ENCODE data around the gene FGFRL1.
A peak's percentile ranks its signal among the peaks of the same experiment; 100 is the strongest.

FGFRL1 gene

GRCh38 chr4:1006856-1007255 is 4.6 kb upstream of the FGFRL1 start:
- DNase-seq (ENCODE audit: low read depth): no peak

DNA sequence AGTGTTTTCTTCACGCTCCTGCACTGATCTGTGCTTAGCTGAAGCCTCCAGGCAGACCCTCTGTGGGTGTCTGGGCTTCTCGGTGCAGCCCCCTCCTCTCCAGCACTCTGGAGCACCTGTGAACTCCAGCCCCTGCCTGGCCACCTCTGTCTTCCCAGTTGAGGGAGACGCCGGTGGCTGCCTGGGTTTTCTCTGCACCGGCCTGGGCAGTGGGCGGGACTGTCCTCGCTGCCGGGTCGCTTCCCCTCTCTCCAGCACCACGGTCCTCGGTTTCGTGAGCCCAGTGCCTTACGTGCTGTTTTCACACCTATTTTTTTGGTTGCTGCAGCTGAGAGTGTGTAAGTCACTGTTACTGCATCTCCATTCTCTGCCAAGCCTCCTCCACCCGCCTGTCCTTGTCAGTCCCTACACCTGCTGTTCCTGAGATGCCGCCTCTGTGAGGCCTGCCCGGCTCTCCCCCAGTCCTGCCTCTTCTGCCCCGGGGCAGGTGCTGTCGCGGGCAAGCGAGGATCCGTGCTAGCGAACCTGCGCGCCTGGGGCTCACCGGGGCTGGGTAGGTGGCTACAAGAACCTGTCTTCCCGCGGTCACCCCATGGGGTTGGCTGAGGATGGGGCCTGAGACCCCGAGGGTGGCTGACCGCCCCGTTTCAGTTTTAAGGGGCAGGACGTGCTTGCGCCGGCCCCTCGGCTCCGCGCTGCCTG is 2.4 kb upstream of the FGFRL1 start:
- no peak for DNase-seq (ENCODE audit: low read depth)

GRCh38 chr4:1009542-1010394 is 1.7 kb upstream of the FGFRL1 start:
- peak; percentile 65 for DNase-seq (ENCODE audit: low read depth)

GRCh38 chr4:1010395-1011021 is 918 bp upstream of the FGFRL1 start:
- DNase-seq (ENCODE audit: low read depth): peak; percentile 49

DNA sequence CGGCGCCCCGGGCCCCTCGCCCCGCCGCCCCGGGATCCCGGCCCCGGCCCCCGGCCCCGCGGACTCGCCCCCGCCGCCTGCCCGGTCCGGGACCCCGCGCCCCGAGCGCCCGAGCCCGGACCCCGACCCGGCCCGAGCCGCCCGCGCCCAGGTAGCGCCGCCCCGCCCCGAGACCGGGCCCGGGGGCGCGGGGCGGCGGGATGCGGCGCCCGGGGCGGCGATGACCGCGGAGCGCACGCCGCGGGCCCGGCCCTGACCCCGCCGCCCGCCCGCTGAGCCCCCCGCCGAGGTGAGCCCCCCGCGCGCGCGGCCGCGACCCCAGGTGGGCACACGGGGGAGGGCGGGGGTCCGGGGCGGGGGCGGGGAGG is 224 bp downstream of the FGFRL1 start:
- DNase-seq (ENCODE audit: low read depth): no peak

DNA sequence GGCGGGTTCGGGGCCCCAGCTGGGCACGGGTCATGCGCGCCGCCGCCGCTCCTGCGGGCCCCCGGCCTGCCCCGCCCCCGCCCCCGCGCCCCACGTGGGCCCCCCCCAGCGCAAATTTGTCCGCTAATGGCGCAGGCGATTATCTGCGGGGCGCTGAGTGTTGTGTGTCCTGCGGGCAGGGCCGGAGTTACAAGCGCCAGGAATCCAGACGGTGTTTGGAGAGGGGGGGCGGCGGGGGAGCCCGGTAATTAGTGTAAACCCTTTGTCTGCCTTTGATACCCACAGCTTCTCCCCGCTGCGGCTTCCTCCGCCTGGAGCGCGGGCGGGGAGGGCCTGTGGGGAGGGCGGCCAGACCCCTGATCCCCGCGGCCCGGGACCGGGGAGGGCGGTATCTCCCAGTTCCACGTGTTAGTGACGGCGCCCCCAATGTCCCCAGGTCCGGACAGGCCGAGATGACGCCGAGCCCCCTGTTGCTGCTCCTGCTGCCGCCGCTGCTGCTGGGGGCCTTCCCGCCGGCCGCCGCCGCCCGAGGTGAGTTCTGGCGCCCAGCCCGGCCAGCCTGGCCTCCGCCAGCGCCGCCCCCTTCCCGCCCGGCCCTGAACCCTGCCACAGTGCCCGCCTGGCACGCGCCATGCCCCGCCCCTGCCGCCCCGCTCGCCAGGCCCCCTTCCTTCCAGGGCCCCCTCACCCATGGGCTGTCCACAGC is 761 bp downstream of the FGFRL1 start:
- DNase-seq (ENCODE audit: low read depth): no peak

- no peak for DNase-seq (ENCODE audit: low read depth)
These were observed 2.0 kb downstream of the FGFRL1 start for GRCh38 chr4:1013225-1014073.

- no peak for DNase-seq (ENCODE audit: low read depth)
These were observed 3.1 kb downstream of the FGFRL1 start for GRCh38 chr4:1014291-1015167.

DNA sequence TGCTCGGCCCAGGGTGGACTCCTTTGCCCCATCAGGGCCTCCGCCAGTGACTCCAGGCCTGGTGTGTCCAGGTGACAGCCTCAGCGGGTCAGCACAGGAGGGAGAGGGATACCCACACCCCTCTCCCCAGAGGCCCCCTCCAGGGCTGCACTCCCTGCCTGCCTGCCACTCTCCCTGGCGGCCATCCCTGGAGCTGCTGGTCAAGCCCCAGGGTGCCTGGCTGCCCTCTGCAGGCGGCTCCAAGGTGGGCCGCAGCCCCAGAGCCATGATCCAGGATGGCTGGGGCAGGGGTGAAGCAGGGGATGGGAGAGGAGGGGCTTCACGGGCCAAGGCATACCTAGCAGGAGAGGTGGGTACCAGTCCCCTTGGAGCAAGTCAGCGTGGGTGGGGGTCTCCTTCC is 3.8 kb downstream of the FGFRL1 start:
- DNase-seq (ENCODE audit: low read depth): no peak

DNA sequence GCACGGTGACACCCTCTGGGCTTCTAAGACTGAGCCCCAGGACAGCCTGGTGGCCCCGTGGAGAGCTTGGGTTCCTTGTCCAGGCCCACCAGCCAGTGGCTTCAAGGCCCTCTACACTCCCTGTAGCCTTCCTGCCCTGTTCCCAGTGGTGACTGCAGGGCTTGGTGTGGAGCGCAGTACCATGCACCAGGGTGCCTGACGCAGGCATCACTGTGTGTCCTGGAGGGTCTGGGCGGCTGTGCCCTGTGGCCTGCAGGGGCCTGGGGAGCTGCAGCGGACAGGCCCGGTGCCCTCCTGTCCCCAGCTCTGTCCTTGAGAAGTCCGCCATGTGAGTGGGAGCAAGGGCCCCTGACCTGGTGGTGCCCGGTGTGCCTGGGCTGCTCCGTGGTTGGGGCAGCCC is 4.3 kb downstream of the FGFRL1 start:
- no peak for DNase-seq (ENCODE audit: low read depth)

DNA sequence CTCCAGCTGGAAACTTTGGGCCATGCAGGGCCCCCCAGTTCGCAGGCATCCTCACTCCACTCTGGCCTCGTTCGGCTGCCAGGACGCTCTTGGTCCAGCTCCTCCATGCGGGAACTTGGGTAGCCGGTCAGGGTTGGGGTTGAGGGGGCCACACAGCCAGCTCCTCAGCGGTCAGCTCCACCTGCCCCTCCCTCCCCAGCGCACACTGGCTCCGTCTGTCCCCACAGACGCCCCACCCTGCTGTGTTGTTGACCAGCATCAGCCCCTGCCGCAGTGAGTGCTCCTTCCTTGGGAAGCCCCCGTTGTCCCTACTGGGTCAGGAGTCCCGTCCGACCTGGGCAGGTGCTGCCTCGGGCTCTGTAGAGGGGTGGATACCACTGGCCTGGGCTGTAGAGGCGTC is 5.8 kb downstream of the FGFRL1 start:
- DNase-seq (ENCODE audit: low read depth): no peak

- DNase-seq (ENCODE audit: low read depth): no peak
These were observed 6.3 kb downstream of the FGFRL1 start for GRCh38 chr4:1017706-1018105.

DNA sequence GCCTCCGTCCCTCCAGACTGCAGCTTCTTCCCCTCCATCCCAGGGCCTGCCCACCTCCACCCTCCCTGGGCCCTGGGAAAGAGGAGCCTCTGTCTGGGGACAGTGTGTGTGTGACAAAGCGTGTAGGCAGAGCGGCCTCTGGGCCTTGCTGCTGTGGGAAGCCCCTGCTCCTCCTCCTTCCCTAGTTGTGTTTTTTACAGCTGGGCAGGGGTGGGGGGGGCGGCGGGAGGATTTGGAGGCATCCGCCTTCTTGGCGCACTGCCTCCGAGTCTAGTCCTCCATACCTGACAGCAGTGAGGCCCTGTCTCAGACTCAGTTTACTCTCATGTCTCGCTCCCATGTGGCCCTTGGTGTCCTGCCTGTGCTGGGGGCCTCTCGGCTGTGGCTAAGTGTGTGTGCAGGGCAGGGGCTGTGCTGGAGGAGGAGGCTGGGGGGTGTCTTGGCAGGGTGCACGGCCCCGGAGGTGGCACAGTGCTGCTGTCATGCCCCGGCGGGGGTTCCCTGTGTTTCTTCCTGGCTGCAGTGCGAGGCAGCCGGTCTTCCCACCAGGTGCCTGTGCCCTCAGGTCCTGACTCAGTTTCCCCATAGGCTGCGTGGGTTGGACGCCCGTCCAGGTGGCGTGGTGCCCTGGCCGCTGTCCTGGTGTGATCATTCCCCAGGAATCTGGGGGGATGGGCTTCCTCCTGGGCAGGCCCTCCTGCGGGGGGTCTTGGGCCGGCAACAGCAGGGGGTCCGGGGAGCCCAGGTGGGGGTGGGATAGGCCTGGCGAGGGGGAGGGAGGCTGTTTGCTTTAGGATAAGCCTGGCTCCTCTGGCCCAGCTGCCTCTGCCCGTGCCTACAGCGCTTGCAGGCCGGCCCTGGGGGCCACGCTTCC is 7.0 kb downstream of the FGFRL1 start:
- DNase-seq (ENCODE audit: low read depth): no peak

GRCh38 chr4:1019320-1019719 is 7.9 kb downstream of the FGFRL1 start:
- DNase-seq (ENCODE audit: low read depth): no peak

GRCh38 chr4:1019729-1020470 is 8.5 kb downstream of the FGFRL1 start:
- DNase-seq (ENCODE audit: low read depth): no peak

DNA sequence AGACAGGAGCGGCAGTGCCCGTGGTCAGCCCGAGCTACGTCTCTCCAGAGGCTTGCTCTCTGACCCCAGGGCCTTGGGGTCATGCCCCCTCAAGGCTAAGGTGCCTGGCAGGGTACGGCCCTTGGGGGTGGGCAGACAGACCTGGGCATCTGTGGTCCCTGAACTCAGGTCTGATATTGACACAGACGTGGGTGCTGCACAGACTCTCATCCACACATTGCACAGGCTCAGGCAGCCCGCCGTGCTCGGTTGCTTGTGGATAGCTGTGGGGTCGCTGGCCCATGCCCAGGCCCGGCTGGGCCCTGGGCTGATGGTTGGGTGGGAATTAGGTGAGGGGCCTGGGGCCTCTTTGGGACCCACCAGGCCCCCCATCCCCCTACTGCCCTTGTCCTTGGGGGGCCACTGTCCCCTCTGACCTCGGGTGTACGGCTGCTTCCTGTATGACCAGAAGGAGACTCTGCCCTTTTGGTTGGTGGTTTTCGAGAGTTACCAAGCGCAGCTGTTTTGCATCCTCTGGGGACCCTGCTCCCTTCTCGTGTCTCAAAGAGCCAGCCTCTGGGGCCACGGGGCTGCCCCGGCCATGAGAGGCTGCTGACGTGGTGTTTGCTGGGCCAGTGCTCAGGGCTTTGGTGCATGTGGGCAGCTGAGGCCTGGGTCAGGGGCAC is 10.1 kb downstream of the FGFRL1 start:
- no peak for DNase-seq (ENCODE audit: low read depth)

DNA sequence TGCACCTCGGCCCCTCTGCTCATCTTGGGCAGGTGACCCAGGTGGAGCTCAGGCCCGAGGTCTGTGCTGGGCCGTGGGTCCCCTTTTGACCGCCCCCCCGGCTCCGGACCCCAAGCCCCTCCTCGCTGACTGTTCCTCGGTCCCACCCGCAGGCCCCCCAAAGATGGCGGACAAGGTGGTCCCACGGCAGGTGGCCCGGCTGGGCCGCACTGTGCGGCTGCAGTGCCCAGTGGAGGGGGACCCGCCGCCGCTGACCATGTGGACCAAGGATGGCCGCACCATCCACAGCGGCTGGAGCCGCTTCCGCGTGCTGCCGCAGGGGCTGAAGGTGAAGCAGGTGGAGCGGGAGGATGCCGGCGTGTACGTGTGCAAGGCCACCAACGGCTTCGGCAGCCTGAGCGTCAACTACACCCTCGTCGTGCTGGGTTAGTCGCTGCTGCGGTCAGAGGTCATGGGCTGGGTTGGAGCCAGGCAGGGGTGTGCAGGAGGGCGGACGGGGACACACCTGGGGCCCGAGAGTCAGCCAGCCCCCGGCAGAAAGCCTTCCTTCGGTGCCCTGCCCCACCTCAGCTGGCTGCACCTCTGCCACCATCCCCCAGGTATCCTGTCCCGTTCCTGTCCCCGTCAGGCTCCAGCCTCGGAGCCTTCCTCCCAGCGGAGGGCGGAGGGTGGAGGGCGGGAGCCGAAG is 10.8 kb downstream of the FGFRL1 start:
- no peak for DNase-seq (ENCODE audit: low read depth)

GRCh38 chr4:1022739-1023066 is 11.3 kb downstream of the FGFRL1 start:
- no peak for DNase-seq (ENCODE audit: low read depth)
